Caki2 (cell line): ENCODE results near the gene NKD1. TPM values are rescaled to one million over a fixed set of nuclear protein-coding genes. Genes with fewer than 3 reads are reported as not detected.

Source experiments
- total RNA-seq: library from RNA; depleted of rRNA; stranded (reverse); fragments of >200 nt; shearing (Covaris generic); gene quantifications from 2 replicates; pipeline ENCODE4 v1.2.3, GENCODE V29; 2014; ENCODE audit warnings: low replicate concordance; rRNA removed

Gene NKD1
- total RNA-seq, 1 experiment from 2014 or later = under 0.01 TPM

Other genes starting within 250 kb of the NKD1 start
- 37.9 and 40.3 TPM in 2 replicates for gene BRD7, start 179.4 kb upstream of the NKD1 start, total RNA-seq
- not detected in 2 replicates for gene SNX20, start 132.9 kb downstream of the NKD1 start, total RNA-seq
- not detected in 2 replicates for gene NOD2, start 145.2 kb downstream of the NKD1 start, total RNA-seq
- gene CYLD, start 193.7 kb downstream of the NKD1 start, total RNA-seq = 6.2 and 19.5 TPM in 2 replicates